ENCODE results near the gene OBSL1.

OBSL1 gene

GRCh38 chr2:219569635-219570034 is 1.7 kb downstream of the OBSL1 start:
- Histone ChIP-seq H3K27me3 (ENCODE audit: control insufficient read depth, insufficient read depth, low read length) (peaks cover 1% of the 10 kb centered on the region), H3K9ac (ENCODE audit: low read length) (no peak overlapping the region), H3K4me3 (ENCODE audit: low read length) (no peak overlapping the region), H3K27ac (ENCODE audit: low read depth, low read length) (no peak overlapping the region), H3K36me3 (ENCODE audit: control insufficient read depth, insufficient read depth, low read length) (peaks cover 3% of the 10 kb centered on the region), H3K4me1 (ENCODE audit: control insufficient read depth, insufficient read depth, low read length) (peaks cover 4% of the 10 kb centered on the region)

GRCh38 chr2:219569041-219569440 is 2.3 kb downstream of the OBSL1 start:
- Histone ChIP-seq H3K27me3 (ENCODE audit: control insufficient read depth, insufficient read depth, low read length) (no peaks in the 10 kb centered on the region), H3K36me3 (ENCODE audit: control insufficient read depth, insufficient read depth, low read length) (peaks cover 3% of the 10 kb centered on the region), H3K9ac (ENCODE audit: low read length) (no peak overlapping the region), H3K27ac (ENCODE audit: low read depth, low read length) (no peak overlapping the region), H3K4me1 (ENCODE audit: control insufficient read depth, insufficient read depth, low read length) (peaks cover 4% of the 10 kb centered on the region), H3K4me3 (ENCODE audit: low read length) (no peak overlapping the region)

- Histone ChIP-seq H3K9ac (ENCODE audit: low read length) (no peak overlapping the region), H3K27me3 (ENCODE audit: control insufficient read depth, insufficient read depth, low read length) (no peaks in the 10 kb centered on the region), H3K4me1 (ENCODE audit: control insufficient read depth, insufficient read depth, low read length) (peaks cover 4% of the 10 kb centered on the region), H3K4me3 (ENCODE audit: low read length) (no peak overlapping the region), H3K36me3 (ENCODE audit: control insufficient read depth, insufficient read depth, low read length) (peaks cover 3% of the 10 kb centered on the region), H3K27ac (ENCODE audit: low read depth, low read length) (no peak overlapping the region)
Measured at GRCh38 chr2:219567791-219568361, 3.5 kb downstream of the OBSL1 start.

- Histone ChIP-seq H3K4me1 (ENCODE audit: control insufficient read depth, insufficient read depth, low read length) (peaks cover 4% of the 10 kb centered on the region), H3K27me3 (ENCODE audit: control insufficient read depth, insufficient read depth, low read length) (no peaks in the 10 kb centered on the region), H3K9ac (ENCODE audit: low read length) (no peak overlapping the region), H3K27ac (ENCODE audit: low read depth, low read length) (no peak overlapping the region), H3K4me3 (ENCODE audit: low read length) (no peak overlapping the region), H3K36me3 (ENCODE audit: control insufficient read depth, insufficient read depth, low read length) (peaks cover 3% of the 10 kb centered on the region)
Measured at GRCh38 chr2:219567131-219567530, 4.2 kb downstream of the OBSL1 start.

GRCh38 chr2:219566640-219567039 is 4.7 kb downstream of the OBSL1 start:
- no peaks in the 10 kb centered on the region for H3K27me3 ChIP-seq (ENCODE audit: control insufficient read depth, insufficient read depth, low read length)
- no peak overlapping the region for H3K27ac ChIP-seq (ENCODE audit: low read depth, low read length)
- H3K9ac ChIP-seq (ENCODE audit: low read length), result no peak overlapping the region
- no peak overlapping the region for H3K4me3 ChIP-seq (ENCODE audit: low read length)
- peaks cover 3% of the 10 kb centered on the region for H3K36me3 ChIP-seq (ENCODE audit: control insufficient read depth, insufficient read depth, low read length)
- peaks cover 1% of the 10 kb centered on the region for H3K4me1 ChIP-seq (ENCODE audit: control insufficient read depth, insufficient read depth, low read length)

GRCh38 chr2:219565130-219566080 is 5.9 kb downstream of the OBSL1 start:
- peaks cover 3% of the 10 kb centered on the region for H3K36me3 ChIP-seq (ENCODE audit: control insufficient read depth, insufficient read depth, low read length)
- H3K27me3 ChIP-seq (ENCODE audit: control insufficient read depth, insufficient read depth, low read length), result no peaks in the 10 kb centered on the region
- no peaks in the 10 kb centered on the region for H3K4me1 ChIP-seq (ENCODE audit: control insufficient read depth, insufficient read depth, low read length)
- H3K9ac ChIP-seq (ENCODE audit: low read length), result no peak overlapping the region
- no peak overlapping the region for H3K27ac ChIP-seq (ENCODE audit: low read depth, low read length)
- H3K4me3 ChIP-seq (ENCODE audit: low read length), result no peak overlapping the region

- no peak overlapping the region for H3K27ac ChIP-seq (ENCODE audit: low read depth, low read length)
- H3K36me3 ChIP-seq (ENCODE audit: control insufficient read depth, insufficient read depth, low read length), result peaks cover 3% of the 10 kb centered on the region
- no peaks in the 10 kb centered on the region for H3K4me1 ChIP-seq (ENCODE audit: control insufficient read depth, insufficient read depth, low read length)
- H3K27me3 ChIP-seq (ENCODE audit: control insufficient read depth, insufficient read depth, low read length), result no peaks in the 10 kb centered on the region
- no peak overlapping the region for H3K4me3 ChIP-seq (ENCODE audit: low read length)
- no peak overlapping the region for H3K9ac ChIP-seq (ENCODE audit: low read length)
Measured at GRCh38 chr2:219563271-219563928, 7.9 kb downstream of the OBSL1 start.

- peaks cover 3% of the 10 kb centered on the region for H3K36me3 ChIP-seq (ENCODE audit: control insufficient read depth, insufficient read depth, low read length)
- no peaks in the 10 kb centered on the region for H3K27me3 ChIP-seq (ENCODE audit: control insufficient read depth, insufficient read depth, low read length)
- no peak overlapping the region for H3K9ac ChIP-seq (ENCODE audit: low read length)
- H3K27ac ChIP-seq (ENCODE audit: low read depth, low read length), result no peak overlapping the region
- H3K4me3 ChIP-seq (ENCODE audit: low read length), result no peak overlapping the region
- no peaks in the 10 kb centered on the region for H3K4me1 ChIP-seq (ENCODE audit: control insufficient read depth, insufficient read depth, low read length)
Measured at GRCh38 chr2:219562049-219563020, 9.0 kb downstream of the OBSL1 start.

- Histone ChIP-seq H3K4me1 (ENCODE audit: control insufficient read depth, insufficient read depth, low read length) (no peaks in the 10 kb centered on the region), H3K27me3 (ENCODE audit: control insufficient read depth, insufficient read depth, low read length) (no peaks in the 10 kb centered on the region), H3K27ac (ENCODE audit: low read depth, low read length) (no peak overlapping the region), H3K9ac (ENCODE audit: low read length) (no peak overlapping the region), H3K4me3 (ENCODE audit: low read length) (no peak overlapping the region), H3K36me3 (ENCODE audit: control insufficient read depth, insufficient read depth, low read length) (no peaks in the 10 kb centered on the region)
Measured at GRCh38 chr2:219561179-219562048, 9.9 kb downstream of the OBSL1 start.

- H3K9ac ChIP-seq (ENCODE audit: low read length), result no peak overlapping the region
- H3K27ac ChIP-seq (ENCODE audit: low read depth, low read length), result no peak overlapping the region
- H3K36me3 ChIP-seq (ENCODE audit: control insufficient read depth, insufficient read depth, low read length), result no peaks in the 10 kb centered on the region
- no peaks in the 10 kb centered on the region for H3K27me3 ChIP-seq (ENCODE audit: control insufficient read depth, insufficient read depth, low read length)
- no peak overlapping the region for H3K4me3 ChIP-seq (ENCODE audit: low read length)
- H3K4me1 ChIP-seq (ENCODE audit: control insufficient read depth, insufficient read depth, low read length), result no peaks in the 10 kb centered on the region
Measured at GRCh38 chr2:219560893-219561178, 10.5 kb downstream of the OBSL1 start.

- H3K4me3 ChIP-seq (ENCODE audit: low read length), result no peak overlapping the region
- no peaks in the 10 kb centered on the region for H3K27me3 ChIP-seq (ENCODE audit: control insufficient read depth, insufficient read depth, low read length)
- no peaks in the 10 kb centered on the region for H3K4me1 ChIP-seq (ENCODE audit: control insufficient read depth, insufficient read depth, low read length)
- H3K36me3 ChIP-seq (ENCODE audit: control insufficient read depth, insufficient read depth, low read length), result no peaks in the 10 kb centered on the region
- no peak overlapping the region for H3K27ac ChIP-seq (ENCODE audit: low read depth, low read length)
- H3K9ac ChIP-seq (ENCODE audit: low read length), result no peak overlapping the region
Measured at GRCh38 chr2:219560037-219560892, 11.1 kb downstream of the OBSL1 start.
